Measurements from ENCODE around the gene NBEAL2. TPM values are rescaled to one million over a fixed set of nuclear protein-coding genes. Genes with fewer than 3 reads are reported as not detected.

Gene NBEAL2
- total RNA-seq, 1 donor from 2014 or later, result 20.0 TPM

DNA sequence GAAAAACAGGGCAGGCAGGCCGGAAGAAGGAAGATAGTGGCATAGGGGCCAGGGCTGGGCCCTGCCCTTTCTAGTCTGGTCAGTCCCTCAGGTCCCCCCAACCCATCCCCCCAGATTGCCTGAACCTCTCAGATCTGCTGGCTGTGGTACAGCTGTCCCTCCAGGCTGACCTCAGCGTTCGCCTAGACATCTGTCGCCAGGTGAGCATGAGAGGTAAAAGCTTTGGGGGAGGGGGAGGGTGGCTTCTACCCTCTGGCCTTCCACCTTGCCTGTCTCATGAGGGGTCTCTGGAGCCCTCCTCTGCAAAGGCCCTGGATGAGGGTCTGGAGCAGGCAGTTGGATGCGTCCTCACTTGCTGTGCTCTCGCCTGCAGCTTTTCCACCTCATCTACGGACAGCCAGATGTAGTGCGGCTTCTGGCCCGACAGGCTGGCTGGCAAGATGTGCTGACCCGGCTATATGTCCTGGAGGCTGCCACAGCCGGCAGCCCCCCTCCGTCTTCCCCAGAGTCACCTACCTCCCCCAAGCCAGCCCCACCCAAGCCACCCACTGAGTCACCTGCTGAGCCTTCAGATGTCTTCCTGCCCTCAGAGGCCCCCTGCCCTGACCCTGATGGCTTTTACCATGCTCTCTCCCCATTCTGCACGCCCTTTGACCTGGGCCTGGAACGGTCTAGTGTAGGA lies 20.2 kb downstream of the NBEAL2 start:
- DNase-seq (ENCODE audit: low read depth), result no peak
- Histone ChIP-seq H3K36me3 (ENCODE audit: control insufficient read depth, insufficient read depth, low read length) (peaks cover 70% of the 10 kb centered on the region), H3K4me3 (ENCODE audit: low read depth, low read length) (no peak overlapping the region), H3K27me3 (ENCODE audit: control insufficient read depth, insufficient read depth, low read length) (no peaks in the 10 kb centered on the region)
- TF ChIP-seq CTCF (IDR thresholded peaks at IDR 0.05; ENCODE audit: insufficient read depth, low read length, severe bottlenecking), result no peak
- FAIRE-seq, result peak; percentile 36

DNA sequence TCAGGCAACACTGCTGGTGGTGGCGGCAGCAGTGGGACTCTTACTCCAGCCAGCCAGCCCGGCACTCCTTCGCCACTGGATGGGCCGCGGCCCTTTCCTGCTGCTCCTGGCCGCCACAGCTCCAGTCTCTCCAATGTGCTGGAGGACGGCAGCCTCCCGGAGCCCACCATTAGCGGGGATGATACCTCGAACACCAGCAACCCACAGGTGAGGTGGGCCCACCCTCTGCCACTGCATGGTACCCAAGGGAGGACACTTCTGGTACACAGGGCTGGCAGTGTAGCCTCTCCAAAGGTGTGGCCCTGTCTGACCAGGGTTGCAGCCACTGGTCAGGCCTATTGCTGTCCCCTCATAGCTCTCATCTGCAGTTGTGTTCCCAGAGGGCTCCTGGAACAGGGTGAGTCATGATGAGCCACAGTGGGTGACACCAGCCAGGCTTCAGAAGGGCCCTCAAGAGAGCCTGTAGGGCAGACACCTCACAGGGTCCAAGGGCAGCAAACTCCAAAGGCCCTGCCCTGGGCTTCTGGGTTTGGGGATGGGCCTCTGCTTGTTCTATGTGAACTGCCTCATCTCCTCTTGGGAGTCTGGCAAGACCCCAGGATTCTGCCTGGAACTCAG lies 20.8 kb downstream of the NBEAL2 start:
- Histone ChIP-seq H3K4me3 (ENCODE audit: low read depth, low read length) (no peak overlapping the region), H3K36me3 (ENCODE audit: control insufficient read depth, insufficient read depth, low read length) (peaks cover 70% of the 10 kb centered on the region), H3K27me3 (ENCODE audit: control insufficient read depth, insufficient read depth, low read length) (no peaks in the 10 kb centered on the region)
- DNase-seq (ENCODE audit: low read depth) (peak; percentile 41), FAIRE-seq (no peak)
- no peak for TF ChIP-seq CTCF (IDR thresholded peaks at IDR 0.05; ENCODE audit: insufficient read depth, low read length, severe bottlenecking)

GRCh38 chr3:47000922-47001730 lies 21.7 kb downstream of the NBEAL2 start:
- Histone ChIP-seq H3K27me3 (ENCODE audit: control insufficient read depth, insufficient read depth, low read length) (no peaks in the 10 kb centered on the region), H3K36me3 (ENCODE audit: control insufficient read depth, insufficient read depth, low read length) (peaks cover 69% of the 10 kb centered on the region), H3K4me3 (ENCODE audit: low read depth, low read length) (no peak overlapping the region)
- FAIRE-seq (peak; percentile 68), DNase-seq (ENCODE audit: low read depth) (no peak)
- TF ChIP-seq CTCF (IDR thresholded peaks at IDR 0.05; ENCODE audit: insufficient read depth, low read length, severe bottlenecking), result no peak

GRCh38 chr3:47001731-47002170 lies 22.3 kb downstream of the NBEAL2 start:
- no peak overlapping the region for H3K4me3 ChIP-seq (ENCODE audit: low read depth, low read length)
- FAIRE-seq (no peak), DNase-seq (ENCODE audit: low read depth) (no peak)
- H3K36me3 ChIP-seq (ENCODE audit: control insufficient read depth, insufficient read depth, low read length), result peaks cover 73% of the 10 kb centered on the region
- no peak for TF ChIP-seq CTCF (IDR thresholded peaks at IDR 0.05; ENCODE audit: insufficient read depth, low read length, severe bottlenecking)
- no peaks in the 10 kb centered on the region for H3K27me3 ChIP-seq (ENCODE audit: control insufficient read depth, insufficient read depth, low read length)

DNA sequence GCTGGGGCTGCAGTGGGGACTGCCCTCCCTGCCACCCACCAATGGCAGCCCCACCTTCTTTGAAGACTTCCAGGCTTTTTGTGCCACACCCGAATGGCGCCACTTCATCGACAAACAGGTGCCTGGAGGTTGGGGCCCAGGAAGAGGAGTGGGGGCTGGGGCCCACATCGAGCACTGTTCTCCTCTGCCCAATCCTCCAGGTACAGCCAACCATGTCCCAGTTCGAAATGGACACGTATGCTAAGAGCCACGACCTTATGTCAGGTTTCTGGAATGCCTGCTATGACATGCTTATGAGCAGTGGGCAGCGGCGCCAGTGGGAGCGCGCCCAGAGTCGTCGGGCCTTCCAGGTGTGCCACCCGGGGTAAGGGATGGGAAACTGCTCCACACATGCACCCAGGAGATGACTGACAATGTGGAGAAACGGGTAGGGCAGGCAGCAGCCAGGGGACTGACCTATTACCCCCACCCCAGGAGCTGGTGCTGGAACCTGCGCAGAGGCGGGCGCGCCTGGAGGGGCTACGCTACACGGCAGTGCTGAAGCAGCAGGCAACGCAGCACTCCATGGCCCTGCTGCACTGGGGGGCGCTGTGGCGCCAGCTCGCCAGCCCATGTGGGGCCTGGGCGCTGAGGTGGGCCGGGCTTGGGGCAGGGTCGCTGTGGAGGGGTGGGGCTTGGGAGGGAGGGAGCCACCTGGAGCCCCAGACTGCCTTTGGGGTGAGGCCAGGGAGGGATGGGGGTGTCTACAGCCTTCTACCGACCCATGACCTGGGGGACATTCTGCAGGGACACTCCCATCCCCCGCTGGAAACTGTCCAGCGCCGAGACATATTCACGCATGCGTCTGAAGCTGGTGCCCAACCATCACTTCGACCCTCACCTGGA lies 22.9 kb downstream of the NBEAL2 start:
- H3K36me3 ChIP-seq (ENCODE audit: control insufficient read depth, insufficient read depth, low read length), result peaks cover 74% of the 10 kb centered on the region

More for the DNA sequence above, 22.9 kb downstream of the NBEAL2 start:
- FAIRE-seq (peak; percentile 66), DNase-seq (ENCODE audit: low read depth) (no peak)
- H3K27me3 ChIP-seq (ENCODE audit: control insufficient read depth, insufficient read depth, low read length), result no peaks in the 10 kb centered on the region
- no peak for TF ChIP-seq CTCF (IDR thresholded peaks at IDR 0.05; ENCODE audit: insufficient read depth, low read length, severe bottlenecking)
- H3K4me3 ChIP-seq (ENCODE audit: low read depth, low read length), result no peak overlapping the region

Measured in bronchial epithelial cell (primary cell).